Vagina (tissue), 2 donors: ENCODE data around the gene TMEM245.

Experiments used
- CTCF ChIP-seq, 3 experiments: fragments of 450-650 bp in 2 of 3; fragments of 200-600 bp in 1 of 3; sonication (generic) in 1 of 3; IDR thresholded peaks; one replicate each; pipeline ENCODE4 v1.5.1; 2017 to 2019; ENCODE audit warnings: antibody characterized with exemption in 3 of 3, mild to moderate bottlenecking in 2 of 3, moderate library complexity in 2 of 3
- POLR2A ChIP-seq, 2 donors: fragments of 450-650 bp; IDR thresholded peaks; one replicate each; pipeline ENCODE4 v1.6.1; 2017; ENCODE audit warnings: antibody characterized with exemption in 2 of 2, mild to moderate bottlenecking in 2 of 2, moderate library complexity in 2 of 2
- POLR2AphosphoS5 ChIP-seq, 2 donors: sonication (generic); formaldehyde crosslinking; IDR thresholded peaks; one replicate each; pipeline ENCODE4 v1.9.0; 2017; ENCODE audit warnings: antibody characterized with exemption in 2 of 2, mild to moderate bottlenecking in 2 of 2, low read depth in 1 of 2; ENCODE audit not compliant: insufficient read depth in 1 of 2

DNA sequence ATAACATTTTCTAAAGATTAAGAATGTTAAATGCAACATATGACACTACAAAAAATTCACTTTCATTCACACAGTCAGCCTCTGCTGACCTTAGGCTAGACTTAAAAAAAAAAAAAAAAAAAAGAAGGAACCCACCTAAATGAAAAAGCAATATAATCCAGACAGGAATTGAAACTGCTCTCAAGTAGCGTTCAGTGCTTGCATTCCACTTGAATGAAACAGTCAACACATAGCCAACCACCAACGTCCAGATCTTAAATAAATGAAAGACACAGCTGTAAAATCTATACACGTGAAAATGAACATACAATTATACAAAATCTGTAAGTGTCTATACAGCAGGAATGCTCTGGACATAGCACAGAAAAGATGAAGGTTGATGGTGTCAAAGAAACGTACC lies 11.4 kb downstream of the TMEM245 start:
- no peak for TF ChIP-seq CTCF (IDR thresholded peaks at IDR 0.05)
- no peak for TF ChIP-seq POLR2AphosphoS5 (IDR thresholded peaks at IDR 0.05; ENCODE audit: insufficient read depth in 1 of 2, low read depth in 1 of 2)
- no peak for TF ChIP-seq POLR2A (IDR thresholded peaks at IDR 0.05)
